ENCODE results near the gene FGGY.

The FGGY gene

DNA sequence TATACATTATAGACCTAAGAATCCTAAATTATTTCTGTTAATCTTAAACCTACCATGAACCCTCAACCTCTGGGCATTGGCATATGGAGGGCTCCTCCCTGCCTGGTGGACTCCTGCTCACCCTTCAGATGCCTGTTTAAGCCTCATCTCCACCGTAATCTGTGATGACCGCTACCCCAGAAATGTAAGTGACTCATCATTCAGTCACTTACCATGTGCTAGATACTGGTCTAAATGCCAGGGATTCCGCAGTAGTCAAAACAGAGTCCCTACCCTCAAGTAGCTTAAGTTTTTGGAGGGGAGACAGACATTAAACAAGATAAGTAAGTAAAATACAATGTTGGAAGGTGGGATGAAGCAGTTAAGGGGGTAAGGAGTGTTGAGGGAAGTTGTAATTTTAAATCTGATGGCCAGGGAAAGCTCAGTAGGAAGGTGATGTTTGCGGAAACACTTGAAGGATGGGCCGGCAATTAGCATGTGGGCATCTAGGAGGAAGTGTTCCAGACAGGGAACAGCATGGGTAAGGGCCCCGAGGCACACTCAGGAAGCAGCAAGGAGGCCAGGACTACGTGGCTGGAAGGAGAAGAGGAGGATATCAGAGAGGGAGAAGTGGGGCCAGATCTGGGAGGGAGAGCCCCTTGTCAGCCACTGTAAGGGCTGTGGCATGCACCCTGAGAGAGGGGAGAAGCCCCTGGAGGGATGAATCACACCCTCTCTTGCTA, 376.1 kb downstream of the FGGY start:
- TF ChIP-seq, protein P1, sequence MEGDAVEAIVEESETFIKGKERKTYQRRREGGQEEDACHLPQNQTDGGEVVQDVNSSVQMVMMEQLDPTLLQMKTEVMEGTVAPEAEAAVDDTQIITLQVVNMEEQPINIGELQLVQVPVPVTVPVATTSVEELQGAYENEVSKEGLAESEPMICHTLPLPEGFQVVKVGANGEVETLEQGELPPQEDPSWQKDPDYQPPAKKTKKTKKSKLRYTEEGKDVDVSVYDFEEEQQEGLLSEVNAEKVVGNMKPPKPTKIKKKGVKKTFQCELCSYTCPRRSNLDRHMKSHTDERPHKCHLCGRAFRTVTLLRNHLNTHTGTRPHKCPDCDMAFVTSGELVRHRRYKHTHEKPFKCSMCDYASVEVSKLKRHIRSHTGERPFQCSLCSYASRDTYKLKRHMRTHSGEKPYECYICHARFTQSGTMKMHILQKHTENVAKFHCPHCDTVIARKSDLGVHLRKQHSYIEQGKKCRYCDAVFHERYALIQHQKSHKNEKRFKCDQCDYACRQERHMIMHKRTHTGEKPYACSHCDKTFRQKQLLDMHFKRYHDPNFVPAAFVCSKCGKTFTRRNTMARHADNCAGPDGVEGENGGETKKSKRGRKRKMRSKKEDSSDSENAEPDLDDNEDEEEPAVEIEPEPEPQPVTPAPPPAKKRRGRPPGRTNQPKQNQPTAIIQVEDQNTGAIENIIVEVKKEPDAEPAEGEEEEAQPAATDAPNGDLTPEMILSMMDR (IDR thresholded peaks at IDR 0.05; ENCODE audit: control extremely low read depth, extremely low read depth, low read depth, missing control alignments) = no peak
- ChIA-PET CTCF (interaction anchor here (2.1 kb wide), 1 partner anchor 26 kb away, joined by 6 read pairs; no protein-coding TSS in a partner anchor), POLR2A (no interaction called here)
- no peak for DNase-seq (ENCODE audit: extremely low spot score)

DNA sequence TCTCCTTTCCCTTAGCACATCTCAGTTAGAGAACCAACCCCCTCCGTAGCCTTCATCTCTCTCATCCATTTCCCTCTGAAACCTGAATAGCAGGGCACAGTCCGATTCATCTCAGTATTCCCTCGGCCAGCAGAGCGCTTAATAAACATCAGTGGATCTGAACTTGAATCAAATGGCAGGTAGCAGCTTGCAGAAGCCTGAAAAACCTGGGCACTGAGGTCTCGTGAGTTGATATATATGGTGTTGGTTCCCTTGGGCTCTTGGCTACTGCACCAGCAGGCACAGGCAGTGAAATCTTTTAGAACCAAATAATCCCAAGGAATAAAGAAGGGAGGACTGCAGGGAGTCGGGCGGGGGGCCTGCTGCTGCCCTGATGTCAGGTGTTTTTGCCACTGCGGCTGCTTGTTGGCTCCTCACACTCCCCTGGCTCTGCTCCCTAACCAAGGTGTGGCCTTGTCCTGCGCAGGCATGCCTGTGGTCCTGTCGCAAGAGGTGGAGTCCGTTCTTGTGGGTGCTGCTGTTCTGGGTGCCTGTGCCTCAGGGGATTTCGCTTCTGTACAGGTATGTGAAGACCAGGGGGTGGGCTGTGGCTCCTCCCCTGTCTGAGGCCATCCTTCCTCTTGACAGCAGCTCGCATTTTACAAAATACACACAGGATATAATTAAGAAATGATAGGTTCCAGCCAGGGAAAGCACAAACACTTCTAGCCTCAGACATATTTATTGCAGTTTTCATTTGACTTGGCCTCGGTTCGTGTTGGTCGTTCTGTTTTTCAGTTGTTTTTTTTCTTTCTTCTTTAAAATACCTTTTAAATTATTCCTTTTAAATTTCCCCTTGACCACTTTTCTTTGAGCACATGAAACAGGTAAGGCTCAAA, 376.9 kb downstream of the FGGY start:
- TF ChIP-seq, protein P1 (IDR thresholded peaks at IDR 0.05; ENCODE audit: control extremely low read depth, extremely low read depth, low read depth, missing control alignments) = no peak
- ChIA-PET CTCF (interaction anchor here (1.4 to 2.3 kb wide), 2 partner anchors 10 to 13 kb away, joined by 4 to 7 read pairs; no protein-coding TSS in a partner anchor), POLR2A (no interaction called here)
- no peak for DNase-seq (ENCODE audit: extremely low spot score)

DNA sequence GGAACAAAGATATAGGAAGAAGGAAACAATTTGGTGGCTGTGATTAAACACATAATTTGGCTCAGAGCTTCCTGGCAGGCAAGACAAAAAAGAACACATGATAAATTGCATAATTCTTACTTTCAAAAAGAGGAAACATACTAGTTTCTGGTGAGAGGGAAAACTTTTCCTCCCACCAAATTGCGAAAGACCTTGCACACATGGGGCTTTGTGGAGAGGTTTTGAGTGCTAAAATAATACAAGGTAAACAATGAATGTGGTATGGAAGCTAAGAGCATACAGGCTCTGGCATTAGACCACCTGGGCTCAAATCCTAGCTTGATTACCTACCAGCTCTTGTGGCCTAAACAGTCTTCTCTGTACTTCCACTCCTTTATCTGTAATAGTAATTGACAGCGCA, 377.7 kb downstream of the FGGY start:
- CTCF ChIA-PET = interaction anchor here (1.4 to 2.3 kb wide), 3 partner anchors 10 to 753 kb away, joined by 3 to 7 read pairs (median 4); no protein-coding TSS in a partner anchor
- no peak for DNase-seq (ENCODE audit: extremely low spot score)
- POLR2A ChIA-PET = no interaction called here
- TF ChIP-seq, protein P1 (IDR thresholded peaks at IDR 0.05; ENCODE audit: control extremely low read depth, extremely low read depth, low read depth, missing control alignments) = no peak

DNA sequence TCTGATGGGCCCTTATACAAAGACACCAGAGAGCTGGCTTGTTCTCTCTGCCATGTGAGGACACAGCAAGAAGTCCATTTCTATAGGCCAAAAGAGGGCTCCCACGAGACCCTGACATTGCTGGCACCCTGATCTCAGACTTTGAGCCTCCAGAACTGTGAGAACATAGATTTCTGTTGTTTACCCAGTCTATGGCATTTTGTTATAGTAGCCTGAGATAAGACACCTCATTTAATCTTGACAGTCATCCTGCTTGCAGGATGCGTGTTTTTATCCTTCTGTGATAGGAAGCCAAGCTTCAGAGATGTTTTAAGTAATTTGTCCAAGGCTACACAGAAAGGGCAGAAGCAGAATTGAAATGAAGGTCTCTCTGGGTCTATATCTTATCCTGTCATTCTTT, 379.0 kb downstream of the FGGY start:
- ChIA-PET POLR2A (no interaction called here), CTCF (interaction anchor here (0.7 to 2.3 kb wide), 5 partner anchors 11 to 755 kb away, joined by 3 to 7 read pairs (median 3); no protein-coding TSS in a partner anchor)
- DNase-seq (ENCODE audit: extremely low spot score) = no peak

DNA sequence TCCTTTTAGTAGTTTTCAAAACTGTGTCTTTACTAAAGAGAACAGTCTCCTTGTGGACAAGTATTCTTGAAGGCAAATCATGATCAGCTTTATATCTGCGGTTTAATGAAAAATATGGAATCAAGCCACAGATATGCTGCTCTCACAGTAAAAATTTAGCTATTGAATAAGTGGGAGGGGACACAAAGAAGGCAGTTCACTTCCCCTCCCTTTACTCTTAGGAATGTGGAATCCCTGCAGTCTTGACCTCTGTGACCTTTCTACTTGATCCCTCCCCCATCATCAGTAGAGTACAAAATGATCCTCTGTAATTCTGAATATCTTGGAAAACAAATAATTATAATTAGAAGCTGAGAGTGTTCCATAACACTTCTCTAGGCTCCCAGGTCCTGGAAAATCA, 381.1 kb downstream of the FGGY start:
- TF ChIP-seq, protein P1 (IDR thresholded peaks at IDR 0.05; ENCODE audit: control extremely low read depth, extremely low read depth, low read depth, missing control alignments) = no peak
- ChIA-PET POLR2A (no interaction called here), CTCF (interaction anchor here (1.0 to 1.5 kb wide), 3 partner anchors 10 to 21 kb away, joined by 3 to 6 read pairs (median 4); no protein-coding TSS in a partner anchor)
- DNase-seq (ENCODE audit: extremely low spot score) = no peak

More for the DNA sequence above, 379.0 kb downstream of the FGGY start:
- TF ChIP-seq, protein P1 (IDR thresholded peaks at IDR 0.05; ENCODE audit: control extremely low read depth, extremely low read depth, low read depth, missing control alignments) = no peak

DNA sequence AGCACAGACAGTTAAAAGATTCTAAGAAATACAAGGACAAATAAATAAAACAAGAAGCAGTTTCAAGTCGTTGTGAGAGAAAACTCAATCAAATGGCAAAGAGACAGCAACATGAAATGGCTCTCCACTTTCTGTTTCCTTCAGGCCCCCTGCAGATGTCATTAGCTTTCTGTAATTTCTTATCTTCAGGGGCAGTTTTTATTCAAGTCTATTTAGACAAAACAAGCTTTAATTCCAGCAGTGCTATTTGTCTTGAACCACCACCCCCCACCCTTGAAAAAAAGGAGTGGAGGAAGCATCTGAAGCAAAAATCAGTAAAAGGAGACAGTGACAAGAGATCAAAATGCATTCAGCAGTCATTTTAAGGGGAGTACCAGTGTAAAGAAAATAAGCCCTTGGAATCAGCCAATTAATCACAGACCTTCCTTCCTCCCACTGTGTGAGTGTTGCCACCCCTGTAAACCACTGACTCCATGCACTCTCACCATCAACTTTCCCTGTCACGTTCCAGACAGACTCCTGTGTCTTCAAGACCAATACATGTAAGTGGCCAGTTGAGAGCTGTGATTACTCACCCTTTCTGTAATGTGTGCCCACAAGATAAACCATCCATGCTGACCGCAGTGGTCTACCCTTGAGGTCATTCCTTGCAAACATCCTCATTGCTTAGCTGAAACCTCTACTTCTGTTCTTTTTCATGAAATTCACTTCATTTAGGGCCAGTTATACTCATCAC, 381.8 kb downstream of the FGGY start:
- TF ChIP-seq, protein P1 (IDR thresholded peaks at IDR 0.05; ENCODE audit: control extremely low read depth, extremely low read depth, low read depth, missing control alignments) = no peak
- ChIA-PET POLR2A (no interaction called here), CTCF (interaction anchor here (1.0 to 2.1 kb wide), 4 partner anchors 9 to 20 kb away, joined by 3 to 6 read pairs (median 5); no protein-coding TSS in a partner anchor)
- no peak for DNase-seq (ENCODE audit: extremely low spot score)
